HFF-Myc (cell line): Measurements from ENCODE around the gene SULT2B1.

Experiments used
- DNase-seq: peaks from one replicate; pipeline ENCODE4 v3.0.0-alpha.2; 2011; ENCODE audit warnings: low read depth; ENCODE audit errors: extremely low read depth
- H3K4me3 ChIP-seq: replicated peaks from 2 replicates; pipeline ENCODE4 v1.5.1; 2011; ENCODE audit warnings: low read depth, mild to moderate bottlenecking, control low read depth, low read length
- TF ChIP-seq, protein P1 (sequence below): IDR thresholded peaks from 2 replicates; pipeline ENCODE4 v1.5.1; 2012; ENCODE audit warnings: mild to moderate bottlenecking, low read depth, low read length, control low read depth; ENCODE audit errors: missing control alignments

The SULT2B1 gene

DNA sequence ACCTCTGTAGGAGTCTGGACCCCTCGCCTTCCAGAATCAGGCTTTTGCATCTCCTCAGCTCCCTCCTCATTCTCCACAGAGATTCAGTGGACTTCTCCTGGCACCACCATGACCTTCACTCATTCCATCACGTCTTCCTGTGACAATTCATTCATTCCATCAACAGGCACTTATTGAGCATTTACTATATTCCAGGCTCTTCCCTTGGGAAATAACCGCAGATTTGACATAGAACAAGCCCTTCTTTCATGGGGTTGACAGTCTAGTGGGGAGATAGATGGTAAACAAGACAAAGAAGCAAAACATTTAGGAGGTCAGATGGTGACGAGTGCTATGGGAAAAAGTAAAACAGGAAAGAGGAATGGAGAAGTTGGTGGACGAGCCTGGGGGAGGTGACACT, 2.6 kb upstream of the SULT2B1 start:
- no peak overlapping the region for H3K4me3 ChIP-seq
- TF ChIP-seq, protein P1, sequence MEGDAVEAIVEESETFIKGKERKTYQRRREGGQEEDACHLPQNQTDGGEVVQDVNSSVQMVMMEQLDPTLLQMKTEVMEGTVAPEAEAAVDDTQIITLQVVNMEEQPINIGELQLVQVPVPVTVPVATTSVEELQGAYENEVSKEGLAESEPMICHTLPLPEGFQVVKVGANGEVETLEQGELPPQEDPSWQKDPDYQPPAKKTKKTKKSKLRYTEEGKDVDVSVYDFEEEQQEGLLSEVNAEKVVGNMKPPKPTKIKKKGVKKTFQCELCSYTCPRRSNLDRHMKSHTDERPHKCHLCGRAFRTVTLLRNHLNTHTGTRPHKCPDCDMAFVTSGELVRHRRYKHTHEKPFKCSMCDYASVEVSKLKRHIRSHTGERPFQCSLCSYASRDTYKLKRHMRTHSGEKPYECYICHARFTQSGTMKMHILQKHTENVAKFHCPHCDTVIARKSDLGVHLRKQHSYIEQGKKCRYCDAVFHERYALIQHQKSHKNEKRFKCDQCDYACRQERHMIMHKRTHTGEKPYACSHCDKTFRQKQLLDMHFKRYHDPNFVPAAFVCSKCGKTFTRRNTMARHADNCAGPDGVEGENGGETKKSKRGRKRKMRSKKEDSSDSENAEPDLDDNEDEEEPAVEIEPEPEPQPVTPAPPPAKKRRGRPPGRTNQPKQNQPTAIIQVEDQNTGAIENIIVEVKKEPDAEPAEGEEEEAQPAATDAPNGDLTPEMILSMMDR = no peak
- no peak for DNase-seq

- no peak for DNase-seq
- H3K4me3 ChIP-seq = no peak overlapping the region
- TF ChIP-seq, protein P1 = no peak
These were observed 692 bp downstream of the SULT2B1 start for GRCh38 chr19:48552406-48553322.

DNA sequence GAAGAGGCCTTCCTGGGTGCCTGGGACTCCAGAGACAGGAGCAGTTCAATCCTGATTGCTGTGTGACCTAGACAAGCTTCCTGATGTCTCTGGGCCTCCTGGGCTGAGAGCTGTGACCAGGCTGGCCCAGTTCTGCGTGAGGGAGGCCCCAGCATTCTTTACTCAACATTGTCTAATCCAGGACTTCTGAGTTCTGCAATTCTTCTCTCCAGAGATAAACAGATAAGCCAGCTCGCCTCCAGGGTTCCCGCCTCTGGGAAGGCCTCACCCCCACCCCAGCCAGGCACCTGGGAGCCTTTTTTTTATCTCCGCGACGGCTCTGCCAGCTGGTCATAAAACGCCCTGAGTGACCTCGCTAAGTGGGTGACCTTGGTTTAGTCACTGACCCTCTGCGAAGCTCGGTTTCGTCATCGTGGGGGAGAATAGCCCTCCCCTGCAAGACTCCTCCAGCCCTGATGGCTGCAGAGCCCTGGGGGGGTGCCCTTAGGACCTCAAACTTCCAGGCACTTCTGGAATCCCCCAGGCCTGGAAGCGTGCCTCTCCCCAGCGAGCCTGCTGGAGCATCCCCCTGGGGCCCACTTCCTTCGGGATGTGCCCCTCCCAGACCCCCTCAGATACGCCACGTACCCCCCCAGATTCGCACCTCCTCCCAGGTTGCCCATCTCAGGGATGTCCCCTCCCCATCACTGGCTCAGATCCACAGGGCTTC, 1.9 kb downstream of the SULT2B1 start:
- TF ChIP-seq, protein P1 = no peak
- no peak for DNase-seq
- H3K4me3 ChIP-seq = no peak overlapping the region

DNA sequence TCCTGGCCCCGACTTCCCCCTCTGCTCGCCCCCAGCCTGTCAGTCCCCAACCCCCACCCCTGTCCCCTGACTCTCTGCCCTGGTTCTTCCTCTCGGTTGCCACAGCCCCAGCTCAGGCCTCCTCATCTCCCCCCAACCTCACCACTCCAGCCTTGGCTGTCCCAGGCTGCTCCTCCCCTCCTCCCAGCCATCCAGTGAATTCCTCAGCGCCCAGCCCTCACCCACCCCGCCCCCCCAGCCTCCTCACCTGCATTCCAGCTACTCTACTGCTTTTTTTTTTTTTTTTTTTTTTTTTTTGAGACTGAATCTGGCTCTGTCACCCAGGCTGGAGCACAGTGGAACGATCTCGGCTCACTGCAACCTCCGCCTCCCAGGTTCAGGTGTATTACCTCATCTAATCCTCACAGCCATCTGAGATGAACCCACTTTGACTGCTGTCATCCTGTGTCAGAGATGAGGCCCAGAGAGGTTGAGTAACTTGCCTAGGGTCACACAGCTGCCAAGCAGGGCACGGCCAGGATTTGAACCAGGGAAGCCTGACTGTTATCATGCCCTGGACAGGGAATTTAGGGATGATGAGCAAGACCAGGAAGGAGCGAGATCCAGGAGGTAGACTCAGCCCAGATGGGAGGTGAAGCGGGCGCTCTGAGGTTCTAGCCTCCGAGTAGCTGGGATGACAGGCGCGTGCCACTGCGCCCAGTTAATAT, 2.6 kb downstream of the SULT2B1 start:
- TF ChIP-seq, protein P1 = no peak
- H3K4me3 ChIP-seq = no peak overlapping the region
- DNase-seq = no peak

DNA sequence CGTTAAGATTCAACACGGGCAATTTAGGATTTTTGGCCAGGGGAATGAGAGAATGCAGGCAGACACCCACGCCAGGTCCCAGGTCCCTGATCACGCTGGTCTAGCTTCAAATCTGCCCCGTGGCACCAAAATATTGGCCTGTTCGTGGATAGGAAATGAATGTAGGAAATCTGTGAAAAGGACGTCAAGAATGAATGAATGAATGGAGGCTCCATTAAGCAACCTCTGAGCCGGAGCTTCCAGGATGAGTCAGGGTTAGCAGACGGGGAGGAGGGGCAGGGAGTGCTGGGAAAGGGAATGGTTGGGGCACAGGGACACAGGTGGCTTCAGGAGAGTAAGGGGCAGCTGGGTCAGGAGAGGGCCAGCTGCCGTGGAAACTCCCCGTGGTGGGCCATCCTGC, 4.2 kb downstream of the SULT2B1 start:
- no peak for DNase-seq
- no peak overlapping the region for H3K4me3 ChIP-seq
- TF ChIP-seq, protein P1 = no peak

- H3K4me3 ChIP-seq = no peak overlapping the region
- TF ChIP-seq, protein P1 = no peak
- no peak for DNase-seq
These were observed 4.9 kb downstream of the SULT2B1 start for GRCh38 chr19:48556825-48557224.
